Hepatocyte (in vitro differentiated cells): ENCODE data around the gene DPM1. TPM values are rescaled to one million over a fixed set of nuclear protein-coding genes. Genes with fewer than 3 reads are reported as not detected.

Experiments used
- DNase-seq: peaks from one replicate; pipeline ENCODE4 v3.0.0-alpha.2; 2016; ENCODE audit warnings: low spot score
- H2AFZ ChIP-seq: fragments of 200-600 bp; sonication (generic); 2 replicates; pipeline ENCODE4 v1.6.0; 2016; ENCODE audit warnings: antibody characterized with exemption, mild to moderate bottlenecking
- H3K27ac ChIP-seq: fragments of 200-600 bp; sonication (generic); 2 replicates; pipeline ENCODE4 v1.5.1; 2016; ENCODE audit warnings: mild to moderate bottlenecking
- H3K27me3 ChIP-seq: fragments of 200-600 bp; sonication (generic); 2 replicates; pipeline ENCODE4 v1.6.1; 2016
- H3K36me3 ChIP-seq: fragments of 200-600 bp; sonication (generic); replicated peaks from 2 replicates; pipeline ENCODE4 v1.5.1; 2016; ENCODE audit warnings: low read depth; ENCODE audit not compliant: insufficient read depth
- H3K4me1 ChIP-seq: fragments of 200-600 bp; sonication (generic); 2 replicates; pipeline ENCODE4 v1.5.1; 2016; ENCODE audit warnings: mild to moderate bottlenecking, moderate library complexity; ENCODE audit not compliant: insufficient read depth
- H3K4me2 ChIP-seq: fragments of 200-600 bp; sonication (generic); 2 replicates; pipeline ENCODE4 v1.6.0; 2016
- H3K4me3 ChIP-seq: fragments of 200-600 bp; sonication (generic); 2 replicates; pipeline ENCODE4 v1.5.1; 2016; ENCODE audit warnings: mild to moderate bottlenecking
- H3K79me2 ChIP-seq: fragments of 200-600 bp; sonication (generic); 2 replicates; pipeline ENCODE4 v1.6.0; 2017; ENCODE audit warnings: mild to moderate bottlenecking
- H3K9me2 ChIP-seq: fragments of 200-600 bp; sonication (generic); replicated peaks from 2 replicates; pipeline ENCODE4 v1.6.0; 2017; ENCODE audit warnings: mild to moderate bottlenecking; ENCODE audit not compliant: insufficient read depth
- H3K9me3 ChIP-seq: fragments of 200-600 bp; sonication (generic); 2 replicates; pipeline ENCODE4 v1.5.1; 2016; ENCODE audit warnings: low read depth, mild to moderate bottlenecking
- H4K20me1 ChIP-seq: fragments of 200-600 bp; sonication (generic); 2 replicates; pipeline ENCODE4 v1.6.0; 2016; ENCODE audit warnings: mild to moderate bottlenecking; ENCODE audit not compliant: insufficient read depth, poor library complexity, severe bottlenecking
- CTCF ChIP-seq: fragments of 200-600 bp; sonication (generic); IDR thresholded peaks from 2 replicates; pipeline ENCODE4 v1.5.1; 2016; ENCODE audit warnings: antibody characterized with exemption, mild to moderate bottlenecking; ENCODE audit not compliant: poor library complexity
- EZH2 ChIP-seq: fragments of 200-600 bp; sonication (generic); IDR thresholded peaks from 2 replicates; pipeline ENCODE4 v1.6.1; 2016; ENCODE audit warnings: antibody characterized with exemption, mild to moderate bottlenecking, borderline replicate concordance
- EZH2phosphoT487 ChIP-seq: fragments of 200-600 bp; sonication (generic); IDR thresholded peaks from one replicate; pipeline ENCODE4 v1.6.1; 2018; ENCODE audit warnings: antibody characterized with exemption, mild to moderate bottlenecking, low read depth, moderate library complexity; ENCODE audit not compliant: unreplicated experiment, severe bottlenecking
- WGBS: methylation state at CpG from one replicate; pipeline ENCODE4 v1.1.6; 2016; ENCODE audit warnings: low lambda C conversion rate; ENCODE audit errors: missing lambda C conversion rate; 5-methylcytosine and 5-hydroxymethylcytosine counted together
- polyA plus RNA-seq: library from polyadenylated mRNA; unstranded; fragments of >200 nt; fragmentation: Nextera tagmentation; extraction: Ambion mirVana; gene quantifications from 2 replicates; pipeline ENCODE4 v1.2.1, GENCODE V29; 2016
- total RNA-seq: library from RNA; depleted of rRNA; stranded (reverse); fragments of >200 nt; gene quantifications from 2 replicates; pipeline ENCODE4 v1.2.3, GENCODE V29; 2014

DPM1 gene
- total and polyA plus RNA-seq, 2 experiments from 2014 or later, result 72.9 to 84.3 TPM

- H3K79me2 ChIP-seq, result peaks cover 31% of the 10 kb centered on the region
- no peak overlapping the region for H2AFZ ChIP-seq
- no peak overlapping the region for H3K4me2 ChIP-seq
- peaks cover 13% of the 10 kb centered on the region for H4K20me1 ChIP-seq
- H3K27me3 ChIP-seq, result no peaks in the 10 kb centered on the region
- H3K4me1 ChIP-seq, result no peaks in the 10 kb centered on the region
- TF ChIP-seq EZH2phosphoT487, result no peak
- no peak for TF ChIP-seq CTCF
- TF ChIP-seq EZH2, result no peak
- no peaks in the 10 kb centered on the region for H3K9me3 ChIP-seq
- no peaks in the 10 kb centered on the region for H3K36me3 ChIP-seq
- H3K4me3 ChIP-seq, result no peak overlapping the region
- no peak overlapping the region for H3K27ac ChIP-seq
- H3K9me2 ChIP-seq, result no peaks in the 10 kb centered on the region
- 96% methylated on average over 3 of the region's 3 CpGs for WGBS
- DNase-seq, result no peak
These were observed 70.8 kb downstream of the DPM1 start for GRCh38 chr20:50887576-50887975.

- Histone ChIP-seq H3K4me2 (no peak overlapping the region), H3K4me3 (no peak overlapping the region), H3K9me3 (no peaks in the 10 kb centered on the region), H3K27ac (no peak overlapping the region), H3K9me2 (no peaks in the 10 kb centered on the region), H4K20me1 (peaks cover 13% of the 10 kb centered on the region), H2AFZ (no peak overlapping the region), H3K27me3 (no peaks in the 10 kb centered on the region), H3K4me1 (no peaks in the 10 kb centered on the region), H3K36me3 (no peaks in the 10 kb centered on the region), H3K79me2 (peaks cover 18% of the 10 kb centered on the region)
- TF ChIP-seq EZH2 (no peak), CTCF (no peak), EZH2phosphoT487 (no peak)
- WGBS, result 91% methylated on average over 12 of the region's 12 CpGs
- no peak for DNase-seq
These were observed 72.0 kb downstream of the DPM1 start for GRCh38 chr20:50886184-50886790.

GRCh38 chr20:50885781-50886180, 72.6 kb downstream of the DPM1 start:
- Histone ChIP-seq H3K4me3 (no peak overlapping the region), H3K27ac (no peak overlapping the region), H3K36me3 (no peaks in the 10 kb centered on the region), H2AFZ (no peak overlapping the region), H3K4me1 (no peaks in the 10 kb centered on the region), H3K79me2 (peaks cover 14% of the 10 kb centered on the region), H3K9me3 (no peaks in the 10 kb centered on the region), H3K4me2 (no peak overlapping the region), H3K27me3 (no peaks in the 10 kb centered on the region), H4K20me1 (peaks cover 10% of the 10 kb centered on the region), H3K9me2 (no peaks in the 10 kb centered on the region)
- 86% methylated on average over 5 of the region's 5 CpGs for WGBS
- TF ChIP-seq CTCF, result no peak
- DNase-seq, result no peak

- Histone ChIP-seq H3K4me2 (no peak overlapping the region), H3K27me3 (no peaks in the 10 kb centered on the region), H3K9me2 (no peaks in the 10 kb centered on the region), H3K4me3 (no peak overlapping the region), H3K9me3 (no peaks in the 10 kb centered on the region), H3K36me3 (no peaks in the 10 kb centered on the region), H3K79me2 (peaks cover 7% of the 10 kb centered on the region), H3K27ac (no peak overlapping the region), H4K20me1 (peaks cover 5% of the 10 kb centered on the region), H2AFZ (no peak overlapping the region), H3K4me1 (no peaks in the 10 kb centered on the region)
- TF ChIP-seq CTCF, result no peak
- no peak for TF ChIP-seq EZH2
- no peak for TF ChIP-seq EZH2phosphoT487
- DNase-seq, result no peak
- 80% methylated on average over 7 of the region's 7 CpGs for WGBS
These were observed 73.3 kb downstream of the DPM1 start for GRCh38 chr20:50885068-50885467.
